HepG2 (cell line): ENCODE results near the gene PLXND1. TPM values are rescaled to one million over a fixed set of nuclear protein-coding genes. Genes with fewer than 3 reads are reported as not detected.

Source experiments
- BCL6 ChIP-seq: IDR thresholded peaks from 2 replicates; pipeline ENCODE4 v1.6.1; 2016; ENCODE audit warnings: missing genetic modification reagents, missing compliant biosample characterization
- CREM ChIP-seq, 2 experiments: sonication (generic) in 1 of 2; formaldehyde crosslinking in 1 of 2; IDR thresholded peaks; 2 replicates each; pipeline versions ENCODE4 v1.4.0 to v1.6.1; 2016 to 2020; ENCODE audit warnings: antibody characterized with exemption in 1 of 2, mild to moderate bottlenecking in 1 of 2, missing genetic modification reagents in 1 of 2
- CSRNP2 ChIP-seq: sonication (generic); formaldehyde crosslinking; conservative IDR thresholded peaks from 2 replicates; pipeline ENCODE4 v1.8.0; 2022; ENCODE audit warnings: low read depth, missing genetic modification reagents
- EED ChIP-seq: sonication (generic); formaldehyde crosslinking; IDR thresholded peaks from 2 replicates; pipeline ENCODE4 v1.5.0; 2020; ENCODE audit warnings: mild to moderate bottlenecking, missing genetic modification reagents
- ELK4 ChIP-seq: sonication (generic); formaldehyde crosslinking; IDR thresholded peaks from 2 replicates; pipeline ENCODE4 v1.9.0; 2021; ENCODE audit warnings: missing genetic modification reagents, borderline replicate concordance
- FOXC1 ChIP-seq: sonication (generic); formaldehyde crosslinking; IDR thresholded peaks from 2 replicates; pipeline ENCODE4 v1.8.0; 2022; ENCODE audit warnings: mild to moderate bottlenecking, missing genetic modification reagents, borderline replicate concordance
- HHEX ChIP-seq: IDR thresholded peaks from 2 replicates; pipeline ENCODE4 v1.6.1; 2016; ENCODE audit warnings: control low read depth
- HOXA9 ChIP-seq: sonication (generic); formaldehyde crosslinking; IDR thresholded peaks from 2 replicates; pipeline ENCODE4 v1.8.1; 2022; ENCODE audit warnings: missing genetic modification reagents, mild to moderate bottlenecking, moderate library complexity, borderline replicate concordance
- JARID2 ChIP-seq: sonication (generic); formaldehyde crosslinking; IDR thresholded peaks from 2 replicates; pipeline ENCODE4 v1.8.1; 2023; ENCODE audit warnings: missing genetic modification reagents, inconsistent platforms; ENCODE audit not compliant: insufficient replicate concordance
- KDM4B ChIP-seq: sonication (generic); formaldehyde crosslinking; IDR thresholded peaks from 2 replicates; pipeline ENCODE4 v1.4.0; 2020; ENCODE audit warnings: missing genetic modification reagents
- NFIB ChIP-seq: sonication (generic); formaldehyde crosslinking; IDR thresholded peaks from 2 replicates; pipeline ENCODE4 v1.9.0; 2021; ENCODE audit warnings: missing genetic modification reagents, mild to moderate bottlenecking, borderline replicate concordance
- RAD21 ChIP-seq: fragments of 450-650 bp; formaldehyde crosslinking; IDR thresholded peaks from 2 replicates; pipeline ENCODE4 v1.5.0; 2020; ENCODE audit warnings: mild to moderate bottlenecking
- RORA ChIP-seq: sonication (generic); formaldehyde crosslinking; IDR thresholded peaks from 2 replicates; pipeline ENCODE4 v1.5.0; 2020; ENCODE audit warnings: mild to moderate bottlenecking, missing genetic modification reagents, moderate library complexity
- SIX4 ChIP-seq: sonication (generic); formaldehyde crosslinking; IDR thresholded peaks from 2 replicates; pipeline ENCODE4 v1.4.0; 2020; ENCODE audit warnings: missing genetic modification reagents
- SNAPC5 ChIP-seq: sonication (generic); formaldehyde crosslinking; IDR thresholded peaks from 2 replicates; pipeline ENCODE4 v1.8.1; 2023; ENCODE audit warnings: mild to moderate bottlenecking, missing genetic modification reagents, borderline replicate concordance
- SOX6 ChIP-seq, 2 experiments: fragments of 450-650 bp in 1 of 2; sonication (generic) in 1 of 2; formaldehyde crosslinking in 1 of 2; IDR thresholded peaks; 2 replicates each; pipeline versions ENCODE4 v1.4.0 to v1.6.1; 2017 to 2020; ENCODE audit warnings: antibody characterized with exemption in 1 of 2, mild to moderate bottlenecking in 1 of 2, missing genetic modification reagents in 1 of 2
- ZBTB25 ChIP-seq: IDR thresholded peaks from 2 replicates; pipeline ENCODE4 v1.6.1; 2018; ENCODE audit warnings: missing genetic modification reagents
- ZBTB8A ChIP-seq: sonication (generic); formaldehyde crosslinking; IDR thresholded peaks from 2 replicates; pipeline ENCODE4 v1.4.0; 2020; ENCODE audit warnings: mild to moderate bottlenecking, low read depth, missing genetic modification reagents, borderline replicate concordance
- ZFP36 ChIP-seq: fragments of 150-350 bp; IDR thresholded peaks from 2 replicates; pipeline ENCODE4 v1.6.1; 2018; ENCODE audit warnings: borderline replicate concordance, low read length, low read depth; ENCODE audit not compliant: partially characterized antibody
- ZMAT3 ChIP-seq: sonication (generic); formaldehyde crosslinking; conservative IDR thresholded peaks from 2 replicates; pipeline ENCODE4 v1.7.0; 2021; ENCODE audit warnings: missing genetic modification reagents
- ZNF136 ChIP-seq: sonication (generic); formaldehyde crosslinking; IDR thresholded peaks from 2 replicates; pipeline ENCODE4 v1.8.1; 2022; ENCODE audit warnings: low read depth, mild to moderate bottlenecking, moderate library complexity, missing genetic modification reagents
- ZNF17 ChIP-seq: sonication (generic); formaldehyde crosslinking; IDR thresholded peaks from 2 replicates; pipeline ENCODE4 v1.5.0; 2020; ENCODE audit warnings: mild to moderate bottlenecking, missing genetic modification reagents
- ZNF205 ChIP-seq: IDR thresholded peaks from 2 replicates; pipeline ENCODE4 v1.6.1; 2018; ENCODE audit warnings: missing biosample characterization, missing genetic modification reagents
- ZNF333 ChIP-seq: sonication (generic); formaldehyde crosslinking; IDR thresholded peaks from 2 replicates; pipeline ENCODE4 v1.4.0; 2020; ENCODE audit warnings: mild to moderate bottlenecking, missing genetic modification reagents, borderline replicate concordance
- ZNF34 ChIP-seq: sonication (generic); formaldehyde crosslinking; IDR thresholded peaks from 2 replicates; pipeline ENCODE4 v1.4.0; 2020; ENCODE audit warnings: mild to moderate bottlenecking, missing genetic modification reagents, borderline replicate concordance
- ZNF652 ChIP-seq: IDR thresholded peaks from 2 replicates; pipeline ENCODE4 v1.6.1; 2016; ENCODE audit warnings: low read depth, borderline replicate concordance
- polyA plus RNA-seq, 8 experiments: library from polyadenylated mRNA; depleted of rRNA in 3 of 8; stranded (reverse) in 7 of 8; unstranded in 1 of 8; fragments of >200 nt; fragmentation: Illumina TruSeq in 4 of 8; extraction: Trizol in 4 of 8; gene quantifications; 2 replicates each; pipeline versions ENCODE4 v1.2.1 to v1.2.3, GENCODE V29; 2011 to 2016; ENCODE audit warnings: low read depth in 4 of 8, missing spikeins in 1 of 8, mixed read lengths in 1 of 8; ENCODE audit not compliant: insufficient read depth in 1 of 8
- total RNA-seq, 5 experiments: library from RNA; depleted of rRNA; stranded (reverse); fragments of >200 nt; fragmentation: Illumina TruSeq; extraction: Trizol; gene quantifications; 2 replicates each; pipeline ENCODE4 v1.2.3, GENCODE V29; 2016; ENCODE audit warnings: low read depth in 1 of 5

PLXND1 gene
- total and polyA plus RNA-seq, 2 of the 13 experiments (the other 11 are each of a cell fraction or from before 2014, with no cell fraction given), result 15.9 to 42.0 TPM

GRCh38 chr3:129597087-129597999, 9.1 kb downstream of the PLXND1 start (continued):
- no peak for TF ChIP-seq NFIB (CRISPR knock-in tag)
- no peak for TF ChIP-seq CSRNP2 (CRISPR knock-in tag)
- TF ChIP-seq ZNF136, result 0 out of 2 replicates have a peak, but pooled peaks have one; percentile 54
- no peak for TF ChIP-seq ZBTB8A (CRISPR knock-in tag)
- TF ChIP-seq HHEX, result no peak
- TF ChIP-seq SIX4 (CRISPR knock-in tag), result no peak
- TF ChIP-seq HOXA9 (CRISPR knock-in tag), result no peak
- 0 out of 2 replicates have a peak, but pooled peaks have one; percentile 20 for TF ChIP-seq ZNF333
- 0 out of 2 replicates have a peak, but pooled peaks have one; percentile 9 for TF ChIP-seq ZMAT3
- no peak for TF ChIP-seq FOXC1 (CRISPR knock-in tag)
- no peak for TF ChIP-seq ZNF652 (CRISPR knock-in tag)
- TF ChIP-seq JARID2 (CRISPR knock-in tag), result no peak
- TF ChIP-seq ZNF205 (CRISPR knock-in tag), result no peak
- no peak for TF ChIP-seq KDM4B (CRISPR knock-in tag)
- TF ChIP-seq ZNF34 (CRISPR knock-in tag), result no peak
- TF ChIP-seq EED (CRISPR knock-in tag), result no peak
- no peak for TF ChIP-seq RORA (CRISPR knock-in tag)
- no peak for TF ChIP-seq SNAPC5 (CRISPR knock-in tag)
- no peak for TF ChIP-seq RAD21
- TF ChIP-seq ZBTB25 (CRISPR knock-in tag), result no peak
- no peak for TF ChIP-seq ZNF17
- peak; percentile 22; the same call in 1 of the 2 replicates for TF ChIP-seq BCL6 (CRISPR knock-in tag)
- TF ChIP-seq SOX6 (IDR thresholded peaks at IDR 0.05), result no peak
- no peak for TF ChIP-seq SOX6 (CRISPR knock-in tag; IDR thresholded peaks at IDR 0.05)
- no peak for TF ChIP-seq ZFP36
- no peak for TF ChIP-seq CREM (IDR thresholded peaks at IDR 0.05)
- TF ChIP-seq CREM (CRISPR knock-in tag; IDR thresholded peaks at IDR 0.05), result no peak
- TF ChIP-seq ELK4 (CRISPR knock-in tag), result no peak
